NCI-H774 (cell line): ENCODE measurements around the gene BDNF.

Source experiments
- DNase-seq: peaks from one replicate; lab custom pipeline; 2025; lab: John Stamatoyannopoulos, UW

BDNF gene

DNA sequence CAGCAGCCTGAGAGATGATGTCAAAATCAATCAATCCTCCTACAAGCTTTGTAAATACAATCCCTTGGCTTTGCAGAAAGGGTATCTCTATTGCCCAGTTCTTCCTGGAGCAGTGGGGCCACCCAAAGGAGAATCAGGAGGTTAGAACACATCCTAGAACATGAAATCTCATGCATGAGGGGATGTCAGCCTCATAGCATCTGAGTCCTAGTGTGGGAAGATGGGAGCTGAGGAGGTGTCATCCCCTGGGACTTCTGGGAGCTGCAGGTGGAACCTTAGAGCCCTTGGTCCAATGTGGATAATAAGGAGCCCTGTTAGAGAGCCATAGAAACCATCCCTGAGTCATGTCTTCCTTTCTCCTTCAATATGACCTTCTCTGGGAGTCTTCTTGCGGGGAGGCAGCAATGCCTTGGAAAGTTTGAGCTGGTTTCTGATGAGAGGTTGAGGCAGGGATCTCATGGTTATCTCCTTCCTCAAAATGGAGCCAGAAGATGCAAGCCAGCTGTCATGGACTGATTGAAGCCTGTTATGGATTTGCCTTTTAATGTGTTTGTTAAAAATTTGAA is 74.8 kb downstream of the BDNF start:
- DNase-seq: no peak

DNA sequence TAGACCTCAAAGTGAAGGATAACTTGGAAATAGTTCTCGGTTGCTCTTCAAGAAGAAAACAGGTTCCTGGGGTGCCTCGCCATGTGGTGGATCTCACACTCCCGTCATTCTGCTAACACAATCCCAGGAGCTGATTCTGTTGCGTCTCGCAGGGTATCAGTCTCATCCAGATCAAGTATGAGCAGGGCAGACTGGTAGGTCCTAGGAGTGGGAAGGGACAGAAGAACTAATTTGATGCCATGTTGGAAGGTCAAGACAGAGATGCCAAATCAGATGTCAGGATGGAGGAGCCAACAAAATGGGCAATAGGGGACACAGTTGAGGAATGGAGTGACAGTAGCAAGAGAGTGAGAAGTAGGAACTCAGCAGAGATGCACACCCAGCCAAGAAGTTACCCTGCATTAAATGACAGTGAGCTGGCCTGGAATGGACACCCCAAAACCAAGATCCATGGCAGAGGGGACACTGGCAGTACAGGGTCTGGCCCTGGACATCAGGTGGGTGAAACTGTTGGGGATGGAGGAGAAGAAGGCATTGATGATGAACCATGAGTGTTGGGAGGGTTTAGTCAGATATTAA is 76.2 kb downstream of the BDNF start:
- no peak for DNase-seq

DNA sequence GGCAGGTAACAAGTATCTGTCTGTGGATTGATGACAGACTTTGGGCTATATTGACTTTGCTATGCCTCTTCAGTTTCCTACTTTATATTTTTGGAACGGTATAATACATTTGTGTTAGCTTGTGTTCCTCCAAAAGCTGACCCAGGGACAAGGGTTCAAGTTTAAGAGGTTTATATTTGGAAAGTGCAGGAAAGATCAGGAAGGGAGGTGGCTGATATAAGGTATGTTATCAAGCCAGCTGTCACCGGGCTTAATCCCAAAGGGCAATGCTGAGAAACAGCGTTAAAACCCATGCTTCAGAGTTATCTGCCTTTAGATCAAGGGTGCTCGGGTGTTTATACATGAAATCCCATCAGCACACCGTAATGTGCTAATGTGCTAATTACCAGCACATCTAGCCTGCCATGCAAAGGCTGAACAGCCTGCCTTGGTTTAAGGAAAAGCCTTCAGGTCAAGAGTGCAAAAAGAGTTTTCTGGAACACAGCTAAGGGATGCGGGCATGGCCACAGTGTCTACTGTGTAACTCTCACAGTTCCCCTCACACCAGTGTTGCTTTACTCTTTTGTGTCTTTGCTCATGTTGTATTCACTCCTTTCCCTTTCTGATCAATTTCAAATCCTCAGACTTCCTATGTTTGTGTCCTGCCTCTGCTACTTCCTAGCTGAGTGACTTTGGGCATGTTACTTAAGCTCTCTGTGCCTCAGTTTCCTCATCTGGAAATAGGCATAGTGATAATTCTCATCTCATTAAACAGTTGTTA is 77.5 kb downstream of the BDNF start:
- no peak for DNase-seq

DNA sequence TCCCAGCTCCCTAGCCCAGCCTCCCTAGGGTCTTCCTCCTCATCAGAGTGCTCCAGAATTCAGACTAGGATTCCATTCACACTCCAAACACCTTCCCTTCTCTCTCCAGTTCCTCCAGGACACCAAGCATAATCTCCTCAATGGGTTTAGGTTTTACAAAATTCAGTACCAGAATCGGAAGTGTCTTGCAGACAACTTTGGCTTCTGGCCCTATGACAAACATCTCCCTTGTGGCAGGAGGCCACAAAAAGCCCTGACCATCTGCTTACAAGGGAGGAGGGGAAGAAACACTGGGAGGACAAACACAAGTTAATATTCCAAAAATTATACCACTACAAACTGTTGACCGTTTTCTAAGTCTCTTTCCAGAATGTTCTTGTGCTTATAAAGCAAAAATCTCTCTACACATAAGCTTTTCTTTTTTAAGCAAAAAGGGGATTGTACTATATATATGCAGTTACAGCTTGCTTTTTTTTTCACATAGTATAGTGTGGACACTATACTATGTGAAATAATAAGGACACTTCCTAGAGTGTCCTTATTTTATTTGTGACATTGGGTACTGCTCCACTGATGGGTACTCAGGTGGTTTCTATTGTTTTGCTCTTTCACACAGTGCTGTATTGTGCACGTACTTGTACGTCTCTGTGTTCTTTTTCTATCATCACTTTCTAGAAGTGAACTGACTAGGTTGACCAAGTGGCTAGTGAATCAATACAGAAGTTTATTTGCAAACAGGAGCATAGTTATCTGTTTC is 78.7 kb downstream of the BDNF start:
- DNase-seq: no peak

DNA sequence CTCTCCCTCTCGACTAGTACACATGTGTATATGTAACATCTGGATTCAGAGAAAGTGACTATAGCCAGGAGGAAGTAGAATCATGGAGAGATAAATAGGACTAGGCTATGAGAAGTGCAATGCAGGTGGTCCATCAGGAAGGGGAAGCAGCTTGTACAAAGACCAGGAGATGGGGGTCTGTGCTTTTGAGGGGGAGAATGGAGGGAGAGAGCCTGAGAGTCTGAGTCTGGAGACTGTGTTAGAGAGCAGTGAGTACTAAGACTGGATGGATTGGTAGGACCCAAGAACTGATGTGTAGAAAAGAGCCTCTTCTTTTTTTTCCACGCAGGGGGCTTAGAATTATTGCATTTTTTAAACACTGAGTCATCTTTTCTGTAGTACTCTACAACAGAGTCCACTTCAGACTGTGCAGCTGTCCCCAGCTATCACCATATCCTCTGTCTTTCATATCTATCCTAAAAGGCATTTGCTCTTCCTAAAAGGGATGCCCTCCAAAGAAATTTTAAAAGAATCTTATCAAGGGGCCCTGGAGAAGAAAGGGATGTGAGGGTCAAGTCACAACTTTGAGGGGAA is 80.4 kb downstream of the BDNF start:
- no peak for DNase-seq

DNA sequence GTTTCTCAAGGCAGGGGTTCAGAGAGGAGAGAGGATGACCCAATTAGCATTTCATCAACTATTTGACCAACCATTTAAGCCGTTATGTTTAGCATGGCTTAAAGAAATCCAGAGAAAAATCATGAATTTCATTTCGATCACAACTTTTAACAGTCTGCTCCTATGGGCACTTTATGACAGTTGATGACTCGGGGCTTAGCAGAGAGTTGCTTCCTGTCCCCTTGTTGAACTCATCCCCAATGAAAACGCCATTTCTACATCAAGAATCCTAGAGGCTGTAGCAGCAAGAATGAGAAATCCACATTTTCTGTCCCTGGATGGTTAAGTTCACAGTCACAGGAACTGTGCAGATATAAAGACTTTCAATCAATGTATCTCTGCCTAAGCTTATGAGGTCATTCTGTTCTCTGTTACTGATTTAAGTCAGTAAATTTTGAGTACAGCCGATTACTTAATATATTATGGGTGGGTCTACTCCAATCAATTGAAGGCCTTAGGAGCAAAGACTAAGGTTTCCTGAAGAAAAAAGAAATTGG is 81.1 kb downstream of the BDNF start:
- no peak for DNase-seq

DNA sequence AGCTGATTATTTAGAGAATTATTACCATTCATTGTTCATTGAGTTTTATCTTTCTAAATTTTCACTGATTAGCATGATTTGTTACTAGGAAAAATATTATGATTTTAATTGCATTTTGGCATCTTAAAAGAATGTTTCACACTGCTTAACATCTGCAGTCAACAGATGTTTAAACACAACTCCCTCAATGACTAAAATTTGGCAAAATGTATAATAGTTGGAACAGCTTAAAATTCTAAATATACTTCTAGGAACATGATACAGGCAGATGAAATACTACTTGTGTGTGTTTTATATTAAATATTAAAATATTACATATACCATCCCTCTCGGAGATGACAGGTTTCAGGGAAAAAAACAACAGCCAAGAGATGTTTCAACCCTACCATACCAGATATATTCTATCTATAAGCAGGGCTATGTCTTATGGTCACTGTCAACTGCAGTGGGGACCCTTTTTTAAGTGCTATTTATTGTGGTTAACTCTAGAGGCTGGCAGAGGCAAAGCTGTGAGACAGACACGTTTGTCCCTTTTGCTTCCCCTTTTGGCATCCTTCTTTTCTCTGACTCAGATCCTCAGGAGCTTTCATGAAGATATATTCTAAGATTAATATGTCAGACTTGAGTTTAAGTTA is 81.9 kb downstream of the BDNF start:
- DNase-seq: no peak

DNA sequence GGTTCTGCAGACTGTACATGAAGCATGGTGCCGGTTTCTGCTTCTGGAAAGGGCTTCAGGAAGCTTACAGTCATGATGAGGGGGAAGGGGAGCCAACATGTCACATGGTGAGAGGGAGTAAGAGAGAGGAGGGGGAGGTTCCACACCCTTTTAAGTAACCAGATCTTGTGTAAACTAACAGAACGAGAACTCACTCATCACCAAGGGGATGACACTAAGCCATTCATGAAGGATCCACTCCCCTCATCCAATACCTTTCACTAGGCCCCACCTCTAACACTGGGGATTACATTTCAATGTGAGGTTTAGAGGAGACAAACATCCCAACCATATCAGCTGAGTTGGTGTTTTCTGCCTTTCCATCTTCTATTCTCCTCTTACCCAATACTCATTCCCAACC is 83.5 kb downstream of the BDNF start:
- no peak for DNase-seq

DNA sequence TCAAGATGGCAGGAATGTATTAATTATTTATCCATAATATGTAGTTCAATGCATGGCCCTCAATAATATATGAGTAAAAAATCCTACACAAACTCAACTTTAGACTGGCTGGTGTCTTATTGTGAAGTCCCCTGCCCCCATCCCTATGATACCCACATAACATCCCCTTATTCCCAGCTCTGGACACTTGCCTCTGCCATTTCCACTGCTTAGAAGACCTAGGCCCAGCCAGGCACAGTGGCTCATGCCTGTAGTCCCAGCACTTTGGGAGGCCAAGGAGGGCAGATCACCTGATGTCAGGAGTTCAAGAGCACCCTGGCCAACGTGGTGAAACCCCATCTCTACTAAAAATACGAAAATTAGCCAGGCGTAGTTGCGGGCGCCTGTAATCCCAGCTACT is 84.4 kb downstream of the BDNF start:
- no peak for DNase-seq

DNA sequence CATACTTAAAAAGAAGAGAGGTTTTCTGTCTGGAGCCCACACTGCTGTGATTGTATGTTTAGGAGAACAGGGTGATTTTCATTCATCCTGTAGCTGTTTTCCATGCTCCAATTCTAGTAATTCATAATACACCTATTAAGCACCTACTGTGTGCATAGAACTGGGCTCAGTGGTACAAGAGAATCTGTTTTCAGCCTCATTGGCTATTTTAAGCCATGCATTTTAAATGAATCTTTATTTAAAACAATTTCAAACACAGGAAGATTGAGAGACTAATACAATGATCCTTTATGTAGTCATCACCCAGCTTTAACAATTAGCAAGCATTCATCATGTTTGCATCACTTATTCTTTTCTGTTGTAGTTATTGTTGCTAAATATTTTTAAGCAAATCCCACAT is 86.2 kb downstream of the BDNF start:
- no peak for DNase-seq

DNA sequence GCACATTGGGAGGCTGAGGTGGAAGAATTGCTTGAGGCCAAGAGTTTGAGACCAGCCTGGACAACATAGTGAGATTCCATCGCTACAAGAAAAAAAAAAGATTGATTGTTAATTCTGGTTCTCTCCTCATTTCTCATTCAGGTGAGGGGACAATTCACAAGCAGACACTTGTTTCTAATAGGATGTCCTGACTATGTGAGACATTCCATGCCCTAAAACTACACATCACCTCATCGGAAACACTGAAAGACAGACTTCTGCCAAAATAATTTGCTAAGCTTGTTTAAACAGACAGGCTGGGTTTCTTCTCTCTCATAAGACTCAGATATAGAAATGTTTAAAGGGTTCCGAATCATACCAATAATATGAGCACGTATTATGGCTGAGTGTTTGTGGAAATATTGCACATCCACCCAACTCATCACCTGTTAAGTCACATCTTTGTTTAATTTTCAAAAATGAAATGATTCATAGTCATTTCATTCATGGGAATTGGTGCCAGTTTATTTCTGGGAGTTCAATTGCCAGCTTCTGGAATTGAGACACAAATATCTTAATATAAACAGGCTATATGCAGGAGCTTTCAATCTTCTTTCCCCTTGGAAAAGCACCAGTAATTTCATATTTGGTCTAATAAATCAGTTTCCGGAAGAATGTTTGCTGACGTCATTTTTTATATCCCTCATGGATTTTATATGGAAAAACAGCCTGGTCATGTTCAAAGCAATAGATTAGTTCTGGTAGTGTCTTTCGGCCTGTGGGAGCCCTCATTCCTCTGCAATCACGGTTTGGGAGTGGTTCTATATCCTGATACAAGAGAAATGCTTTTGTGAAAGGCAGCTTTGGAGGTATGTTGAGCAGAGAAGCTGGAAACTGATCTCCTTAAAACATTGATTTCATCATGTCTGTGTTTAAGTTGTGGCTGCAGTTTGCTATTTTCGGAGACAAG is 87.0 kb downstream of the BDNF start:
- no peak for DNase-seq

DNA sequence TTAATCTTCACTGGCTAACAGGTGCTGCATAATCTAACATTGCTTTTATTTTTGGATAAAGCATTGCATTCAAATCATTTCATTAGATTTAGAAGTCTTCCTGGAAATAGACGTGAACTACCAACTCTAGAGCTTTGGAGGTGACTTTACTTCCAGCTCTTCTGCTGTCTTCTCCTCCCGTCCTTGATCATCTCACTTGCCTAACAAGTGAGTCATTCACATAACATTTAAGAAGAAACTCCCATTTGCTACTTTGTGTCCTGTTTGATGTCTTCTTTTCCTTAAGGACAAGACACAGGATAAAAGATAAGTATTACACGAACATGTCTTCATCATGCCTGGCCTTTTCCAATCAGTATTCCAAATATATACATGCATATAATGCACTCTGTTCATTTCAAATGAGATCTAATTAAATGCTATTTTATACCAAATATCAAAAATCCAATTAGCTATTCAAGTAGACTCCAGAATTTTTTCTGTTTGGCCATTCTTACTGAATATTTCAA is 88.3 kb downstream of the BDNF start:
- DNase-seq: no peak

DNA sequence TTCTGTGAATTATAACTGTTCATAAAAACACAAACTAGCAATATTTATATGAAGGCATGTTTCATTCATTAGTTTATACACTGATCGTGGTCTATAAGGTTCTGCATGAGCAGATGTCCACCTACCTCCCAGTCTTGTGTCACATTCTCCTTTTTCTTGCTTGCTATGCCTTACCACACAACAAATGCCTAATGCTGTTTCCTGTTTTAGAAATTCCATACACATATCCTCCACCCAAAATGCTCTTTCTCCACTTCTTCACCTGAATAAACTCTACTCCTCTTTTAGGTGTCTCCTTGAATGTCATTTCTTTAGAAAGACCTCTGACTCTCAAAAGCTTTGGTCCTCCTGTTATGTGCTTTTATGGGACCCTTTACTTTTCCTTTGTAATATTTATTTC is 88.9 kb downstream of the BDNF start:
- DNase-seq: no peak

DNA sequence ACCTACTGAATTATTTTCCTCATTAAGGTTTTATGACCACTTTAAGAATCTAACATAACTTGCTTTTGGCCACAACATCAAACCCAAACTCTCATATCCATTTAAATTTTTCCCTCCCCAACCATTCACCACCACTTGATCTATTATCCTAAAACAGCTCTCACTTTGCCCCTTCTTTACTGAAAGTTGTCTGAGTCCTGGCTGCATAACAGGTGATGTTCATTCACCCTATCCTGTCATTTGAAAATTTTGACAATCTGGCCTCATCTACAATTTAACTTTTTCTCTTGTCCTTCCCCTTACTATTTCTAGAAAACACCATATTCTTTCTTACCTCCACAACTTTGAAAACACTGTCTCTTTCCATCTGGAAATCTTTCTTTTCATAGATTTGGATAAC is 89.3 kb downstream of the BDNF start:
- no peak for DNase-seq

DNA sequence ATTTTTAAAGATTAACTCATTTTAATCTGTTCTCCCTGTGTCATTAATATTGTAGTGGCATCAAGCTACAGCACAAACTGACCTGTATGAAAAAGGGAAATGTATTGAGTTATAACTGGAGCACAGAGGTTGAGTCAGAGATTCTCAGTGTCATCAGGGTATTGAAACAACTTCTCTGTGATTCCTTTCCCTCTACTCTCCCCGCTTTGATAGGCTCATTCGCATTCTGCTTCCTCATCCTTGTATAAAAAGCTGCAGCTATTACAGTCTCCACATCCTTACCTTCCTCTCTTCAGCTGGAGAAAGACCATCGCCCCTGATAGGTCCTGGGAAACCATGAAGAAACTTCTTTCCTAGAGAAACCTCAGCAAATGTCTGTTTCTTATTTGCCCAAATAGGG is 90.0 kb downstream of the BDNF start:
- no peak for DNase-seq

DNA sequence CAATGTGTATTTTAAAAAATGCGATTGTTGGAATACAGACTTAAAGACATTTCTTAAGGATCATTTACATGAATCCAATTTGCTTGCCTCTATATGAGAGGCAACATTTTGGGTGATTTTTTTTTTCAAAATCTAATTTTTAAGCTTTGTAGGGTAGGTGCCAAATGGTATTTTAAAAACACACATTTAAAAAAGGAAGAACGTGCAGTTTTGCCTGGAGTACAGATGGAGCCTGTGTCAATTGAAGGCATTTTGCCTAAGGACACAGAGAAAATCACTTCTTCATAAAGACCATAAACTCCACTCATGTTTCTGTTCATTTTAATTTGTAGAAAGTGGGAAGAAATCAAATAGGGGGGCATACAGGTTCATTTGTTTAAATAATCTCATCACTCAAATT is 91.3 kb downstream of the BDNF start:
- DNase-seq: no peak

DNA sequence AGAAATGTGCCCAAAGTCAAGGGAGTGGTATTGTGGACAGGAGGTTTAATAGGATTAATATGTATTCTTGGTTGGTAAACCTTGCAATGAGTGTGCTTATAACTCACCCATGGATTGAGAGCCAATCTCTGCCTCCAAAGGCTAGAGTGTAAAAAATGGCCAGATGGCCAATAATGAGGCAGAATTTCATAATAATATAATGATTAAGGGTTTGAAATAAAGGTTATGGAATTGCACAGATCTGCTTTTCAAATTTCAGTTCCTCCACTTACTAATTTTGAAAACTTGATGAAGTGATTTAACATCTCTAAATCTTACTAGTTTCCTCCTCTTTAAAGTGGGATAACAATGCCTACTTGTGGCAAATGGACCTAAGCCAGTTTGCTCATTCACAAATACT is 94.8 kb downstream of the BDNF start:
- DNase-seq: no peak
